ENCODE measurements around the gene APMAP.

Gene APMAP

DNA sequence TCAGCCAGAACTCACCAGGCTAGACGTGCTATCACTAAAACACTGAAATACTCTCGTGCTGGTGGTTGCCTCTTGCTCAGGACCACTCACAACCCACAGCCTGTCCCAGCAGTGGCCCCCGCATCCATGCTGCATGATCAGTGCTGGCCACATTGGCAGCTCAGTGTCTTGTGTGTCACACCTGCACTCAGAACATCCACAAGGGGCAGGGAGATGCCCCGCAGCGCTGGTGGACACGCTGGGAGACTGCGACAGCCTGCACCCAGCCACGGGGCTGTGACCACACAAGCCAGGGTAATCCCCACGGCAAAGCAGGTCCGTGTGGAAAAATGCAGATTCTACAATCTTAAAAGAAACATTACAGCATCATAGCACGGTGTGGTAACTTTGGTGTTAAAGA, 23.9 kb upstream of the APMAP start:
- Histone ChIP-seq H3K9me3 (ENCODE audit: control insufficient read depth in 2 of 2, low read length in 2 of 2) (no peaks in the 10 kb centered on the region), H3K4me1 (ENCODE audit: control insufficient read depth in 2 of 2, insufficient read depth in 2 of 2, low read length in 2 of 2) (peaks cover 11% of the 10 kb centered on the region in 2 donors), H3K27me3 (ENCODE audit: control insufficient read depth in 2 of 2, insufficient read depth in 2 of 2, low read length in 2 of 2) (no peaks in the 10 kb centered on the region), H3K4me3 (ENCODE audit: low read length in 2 of 2) (no peak overlapping the region), H3K36me3 (ENCODE audit: control insufficient read depth in 2 of 2, insufficient read depth in 2 of 2, low read length in 2 of 2) (peaks cover 35 to 61% of the 10 kb centered on the region in 2 donors), H3K9ac (ENCODE audit: low read depth in 1 of 2, low read length in 2 of 2) (no peak overlapping the region), H3K27ac (ENCODE audit: low read depth in 2 of 2, low read length in 2 of 2) (peak overlapping the region in 1 of 2 donors; percentile 33)

DNA sequence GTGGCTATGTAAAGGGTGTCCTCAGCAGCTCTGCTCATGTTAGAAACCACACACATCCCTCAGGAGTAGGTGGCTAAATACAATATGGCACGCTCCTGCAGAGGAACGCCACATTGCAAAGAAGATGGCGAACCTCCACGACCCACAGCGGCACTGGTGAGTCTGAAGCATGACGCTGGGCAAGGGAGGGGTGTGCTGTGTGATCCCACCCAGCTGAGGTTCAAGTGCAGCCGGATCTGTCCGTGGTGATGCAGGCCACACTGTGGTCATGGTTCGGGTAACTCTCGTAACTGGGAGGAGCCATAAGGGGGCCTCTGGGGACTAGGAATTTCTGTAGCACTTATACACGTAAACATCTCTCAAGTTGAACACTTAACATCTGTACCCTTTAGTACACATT, 23.4 kb upstream of the APMAP start:
- H3K4me3 ChIP-seq (ENCODE audit: low read length in 2 of 2) = no peak overlapping the region
- H3K27me3 ChIP-seq (ENCODE audit: control insufficient read depth in 2 of 2, insufficient read depth in 2 of 2, low read length in 2 of 2) = no peaks in the 10 kb centered on the region
- no peak overlapping the region for H3K9ac ChIP-seq (ENCODE audit: low read depth in 1 of 2, low read length in 2 of 2)
- H3K4me1 ChIP-seq (ENCODE audit: control insufficient read depth in 2 of 2, insufficient read depth in 2 of 2, low read length in 2 of 2) = peaks cover 11% of the 10 kb centered on the region in 2 donors
- peak overlapping the region in 1 of 2 donors; percentile 33 for H3K27ac ChIP-seq (ENCODE audit: low read depth in 2 of 2, low read length in 2 of 2)
- peaks cover 35 to 61% of the 10 kb centered on the region in 2 donors for H3K36me3 ChIP-seq (ENCODE audit: control insufficient read depth in 2 of 2, insufficient read depth in 2 of 2, low read length in 2 of 2)
- H3K9me3 ChIP-seq (ENCODE audit: control insufficient read depth in 2 of 2, low read length in 2 of 2) = no peaks in the 10 kb centered on the region

DNA sequence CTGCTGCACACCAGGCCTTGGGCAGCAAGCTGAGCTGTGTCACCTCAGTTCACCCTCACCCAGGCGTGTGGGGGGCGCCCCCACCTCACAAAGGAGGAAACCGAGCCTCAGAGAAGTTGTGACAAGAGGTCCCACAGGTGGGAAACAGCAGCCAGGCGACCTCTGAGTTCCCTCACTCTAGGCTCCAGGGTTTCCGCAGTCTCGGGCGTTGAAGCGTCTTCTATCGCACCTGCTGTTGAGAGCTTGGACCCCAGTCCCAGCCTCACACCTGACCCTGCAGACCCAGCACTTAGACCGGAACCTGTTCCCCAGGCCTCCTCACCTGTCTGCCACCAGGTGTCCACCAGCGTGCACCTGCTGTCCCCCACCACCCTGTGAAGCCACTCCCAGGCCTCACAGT, 22.3 kb upstream of the APMAP start:
- H3K27ac ChIP-seq (ENCODE audit: low read depth in 2 of 2, low read length in 2 of 2) = no peak overlapping the region

DNA sequence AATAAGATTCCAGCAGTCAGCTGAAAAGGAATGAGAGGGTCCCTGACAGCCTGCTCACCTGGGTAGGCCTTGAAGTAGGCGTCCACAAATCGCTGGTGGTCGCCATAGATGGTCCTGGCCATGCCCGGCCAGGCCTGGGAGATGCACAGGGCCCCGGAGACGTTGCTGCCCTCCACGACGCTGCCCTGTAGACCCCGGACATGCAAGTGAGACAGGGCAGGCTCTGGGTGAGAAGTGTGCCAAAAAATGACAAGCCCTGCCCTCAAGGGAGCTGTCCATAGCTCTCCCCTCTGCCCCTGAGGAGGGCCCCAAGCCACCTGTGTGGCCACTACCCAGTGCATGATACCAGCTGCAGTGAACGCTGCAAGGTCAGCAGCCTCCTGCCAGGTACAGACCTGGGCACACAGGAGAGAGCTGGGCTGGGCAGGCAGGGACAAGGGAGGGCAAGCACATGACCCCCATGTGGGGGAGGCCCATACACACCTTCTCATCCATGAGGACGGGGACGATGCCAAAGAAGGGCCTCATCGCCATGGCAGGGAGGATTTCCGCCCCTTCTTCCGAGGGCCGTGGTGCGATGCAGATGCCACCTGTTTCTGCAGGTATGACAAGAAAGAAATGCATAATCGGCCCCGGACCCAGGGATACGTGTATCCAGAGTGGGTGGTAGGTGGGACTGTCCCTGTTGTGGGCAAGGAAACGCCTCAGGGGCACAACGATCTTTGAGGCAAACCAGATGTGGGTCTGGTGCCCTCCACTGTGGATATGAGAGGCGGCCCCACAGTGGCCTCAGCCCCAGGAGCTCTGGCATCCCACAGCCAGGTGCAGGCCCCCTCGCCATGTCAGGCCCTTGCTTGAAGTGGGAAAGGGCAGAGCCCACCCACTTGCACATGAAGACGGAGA, 21.2 kb upstream of the APMAP start:
- Histone ChIP-seq H3K9me3 (ENCODE audit: control insufficient read depth in 2 of 2, low read length in 2 of 2) (no peaks in the 10 kb centered on the region), H3K27me3 (ENCODE audit: control insufficient read depth in 2 of 2, insufficient read depth in 2 of 2, low read length in 2 of 2) (no peaks in the 10 kb centered on the region), H3K36me3 (ENCODE audit: control insufficient read depth in 2 of 2, insufficient read depth in 2 of 2, low read length in 2 of 2) (peaks cover 37 to 68% of the 10 kb centered on the region in 2 donors), H3K9ac (ENCODE audit: low read depth in 1 of 2, low read length in 2 of 2) (no peak overlapping the region), H3K27ac (ENCODE audit: low read depth in 2 of 2, low read length in 2 of 2) (no peak overlapping the region), H3K4me1 (ENCODE audit: control insufficient read depth in 2 of 2, insufficient read depth in 2 of 2, low read length in 2 of 2) (peaks cover 11% of the 10 kb centered on the region in 2 donors), H3K4me3 (ENCODE audit: low read length in 2 of 2) (no peak overlapping the region)

More for the DNA sequence above, 22.3 kb upstream of the APMAP start:
- Histone ChIP-seq H3K27me3 (ENCODE audit: control insufficient read depth in 2 of 2, insufficient read depth in 2 of 2, low read length in 2 of 2) (no peaks in the 10 kb centered on the region), H3K4me1 (ENCODE audit: control insufficient read depth in 2 of 2, insufficient read depth in 2 of 2, low read length in 2 of 2) (peaks cover 11% of the 10 kb centered on the region in 2 donors), H3K36me3 (ENCODE audit: control insufficient read depth in 2 of 2, insufficient read depth in 2 of 2, low read length in 2 of 2) (peaks cover 33 to 65% of the 10 kb centered on the region in 2 donors), H3K9me3 (ENCODE audit: control insufficient read depth in 2 of 2, low read length in 2 of 2) (no peaks in the 10 kb centered on the region), H3K4me3 (ENCODE audit: low read length in 2 of 2) (no peak overlapping the region), H3K9ac (ENCODE audit: low read depth in 1 of 2, low read length in 2 of 2) (no peak overlapping the region)

DNA sequence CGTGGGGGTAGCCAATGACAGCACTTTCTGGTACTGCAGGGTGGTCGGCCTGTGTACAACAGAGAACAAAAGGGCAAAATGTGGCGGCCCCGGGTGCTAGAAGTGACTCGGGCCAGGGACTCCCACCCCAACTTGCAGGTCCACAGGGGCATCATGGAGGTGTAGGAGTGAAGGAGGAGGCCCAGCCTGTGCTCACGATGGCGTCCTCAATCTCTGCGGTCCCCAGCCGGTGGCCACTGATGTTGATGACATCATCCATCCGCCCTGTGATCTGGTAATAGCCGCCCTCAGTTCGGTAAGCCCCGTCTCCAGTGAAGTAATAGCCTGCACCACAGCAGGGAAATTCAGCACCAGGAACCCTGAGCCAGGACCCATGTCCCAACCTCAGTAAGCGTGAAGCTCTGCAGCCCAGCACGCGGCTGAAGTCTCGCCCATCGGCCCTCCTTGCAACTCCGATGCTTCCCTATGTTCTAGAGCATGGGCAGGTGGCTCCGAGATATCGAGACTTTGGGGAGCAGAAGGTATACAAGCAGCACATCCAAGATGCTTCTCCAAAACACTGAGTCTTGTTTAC, 20.2 kb upstream of the APMAP start:
- H3K36me3 ChIP-seq (ENCODE audit: control insufficient read depth in 2 of 2, insufficient read depth in 2 of 2, low read length in 2 of 2) = peaks cover 47 to 73% of the 10 kb centered on the region in 2 donors
- no peaks in the 10 kb centered on the region for H3K27me3 ChIP-seq (ENCODE audit: control insufficient read depth in 2 of 2, insufficient read depth in 2 of 2, low read length in 2 of 2)
- H3K9ac ChIP-seq (ENCODE audit: low read depth in 1 of 2, low read length in 2 of 2) = no peak overlapping the region
- H3K4me1 ChIP-seq (ENCODE audit: control insufficient read depth in 2 of 2, insufficient read depth in 2 of 2, low read length in 2 of 2) = peaks cover 8 to 9% of the 10 kb centered on the region in 2 donors
- H3K4me3 ChIP-seq (ENCODE audit: low read length in 2 of 2) = no peak overlapping the region
- H3K27ac ChIP-seq (ENCODE audit: low read depth in 2 of 2, low read length in 2 of 2) = no peak overlapping the region
- no peaks in the 10 kb centered on the region for H3K9me3 ChIP-seq (ENCODE audit: control insufficient read depth in 2 of 2, low read length in 2 of 2)

DNA sequence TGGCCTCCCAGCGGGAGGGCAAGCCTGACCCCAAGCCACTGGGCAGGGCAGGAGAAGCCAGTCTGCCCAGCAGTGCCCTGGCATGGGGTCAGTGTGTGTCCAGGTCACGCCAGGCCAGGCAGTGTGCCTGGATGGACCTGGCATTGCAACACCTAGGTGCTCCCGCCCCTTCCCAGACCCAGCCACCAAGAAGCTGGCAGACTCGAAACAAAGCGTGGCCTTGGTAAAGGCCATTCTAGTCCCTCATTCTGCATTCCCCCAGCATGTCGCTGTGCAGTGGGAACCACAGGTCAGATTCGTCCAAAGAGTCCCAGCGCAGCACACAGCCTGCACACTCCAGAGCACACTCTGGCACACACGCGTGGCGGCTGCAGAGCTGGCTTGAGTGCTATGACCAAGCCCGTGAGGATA, 19.3 kb upstream of the APMAP start:
- no peak overlapping the region for H3K27ac ChIP-seq (ENCODE audit: low read depth in 2 of 2, low read length in 2 of 2)
- no peaks in the 10 kb centered on the region for H3K27me3 ChIP-seq (ENCODE audit: control insufficient read depth in 2 of 2, insufficient read depth in 2 of 2, low read length in 2 of 2)
- peaks cover 0 to 4% of the 10 kb centered on the region in 2 donors for H3K4me1 ChIP-seq (ENCODE audit: control insufficient read depth in 2 of 2, insufficient read depth in 2 of 2, low read length in 2 of 2)
- H3K9me3 ChIP-seq (ENCODE audit: control insufficient read depth in 2 of 2, low read length in 2 of 2) = no peaks in the 10 kb centered on the region
- no peak overlapping the region for H3K9ac ChIP-seq (ENCODE audit: low read depth in 1 of 2, low read length in 2 of 2)
- H3K4me3 ChIP-seq (ENCODE audit: low read length in 2 of 2) = no peak overlapping the region
- H3K36me3 ChIP-seq (ENCODE audit: control insufficient read depth in 2 of 2, insufficient read depth in 2 of 2, low read length in 2 of 2) = peaks cover 56 to 81% of the 10 kb centered on the region in 2 donors

DNA sequence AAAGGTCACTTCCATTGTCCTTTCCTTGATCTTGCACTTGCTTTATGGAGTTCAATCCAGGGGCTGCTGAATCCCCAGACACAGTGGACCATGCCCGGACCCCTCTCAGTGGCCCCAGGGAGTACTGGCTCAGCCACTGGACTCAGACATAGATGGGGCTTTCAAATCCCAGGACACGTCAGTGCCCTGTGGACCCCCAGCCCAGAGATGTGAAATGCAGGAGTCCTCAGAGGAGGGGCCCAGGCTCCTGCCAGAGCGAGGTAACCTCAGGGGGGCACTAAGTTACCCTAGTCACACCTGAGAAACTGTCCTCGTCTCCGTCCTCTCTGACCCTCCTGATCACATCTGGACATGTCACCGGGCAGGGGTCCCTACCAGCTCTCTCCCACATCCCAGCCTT, 18.7 kb upstream of the APMAP start:
- Histone ChIP-seq H3K27me3 (ENCODE audit: control insufficient read depth in 2 of 2, insufficient read depth in 2 of 2, low read length in 2 of 2) (no peaks in the 10 kb centered on the region), H3K4me1 (ENCODE audit: control insufficient read depth in 2 of 2, insufficient read depth in 2 of 2, low read length in 2 of 2) (peaks cover 0 to 1% of the 10 kb centered on the region in 2 donors), H3K9me3 (ENCODE audit: control insufficient read depth in 2 of 2, low read length in 2 of 2) (no peaks in the 10 kb centered on the region), H3K9ac (ENCODE audit: low read depth in 1 of 2, low read length in 2 of 2) (no peak overlapping the region), H3K27ac (ENCODE audit: low read depth in 2 of 2, low read length in 2 of 2) (no peak overlapping the region), H3K36me3 (ENCODE audit: control insufficient read depth in 2 of 2, insufficient read depth in 2 of 2, low read length in 2 of 2) (peaks cover 60 to 82% of the 10 kb centered on the region in 2 donors), H3K4me3 (ENCODE audit: low read length in 2 of 2) (no peak overlapping the region)

DNA sequence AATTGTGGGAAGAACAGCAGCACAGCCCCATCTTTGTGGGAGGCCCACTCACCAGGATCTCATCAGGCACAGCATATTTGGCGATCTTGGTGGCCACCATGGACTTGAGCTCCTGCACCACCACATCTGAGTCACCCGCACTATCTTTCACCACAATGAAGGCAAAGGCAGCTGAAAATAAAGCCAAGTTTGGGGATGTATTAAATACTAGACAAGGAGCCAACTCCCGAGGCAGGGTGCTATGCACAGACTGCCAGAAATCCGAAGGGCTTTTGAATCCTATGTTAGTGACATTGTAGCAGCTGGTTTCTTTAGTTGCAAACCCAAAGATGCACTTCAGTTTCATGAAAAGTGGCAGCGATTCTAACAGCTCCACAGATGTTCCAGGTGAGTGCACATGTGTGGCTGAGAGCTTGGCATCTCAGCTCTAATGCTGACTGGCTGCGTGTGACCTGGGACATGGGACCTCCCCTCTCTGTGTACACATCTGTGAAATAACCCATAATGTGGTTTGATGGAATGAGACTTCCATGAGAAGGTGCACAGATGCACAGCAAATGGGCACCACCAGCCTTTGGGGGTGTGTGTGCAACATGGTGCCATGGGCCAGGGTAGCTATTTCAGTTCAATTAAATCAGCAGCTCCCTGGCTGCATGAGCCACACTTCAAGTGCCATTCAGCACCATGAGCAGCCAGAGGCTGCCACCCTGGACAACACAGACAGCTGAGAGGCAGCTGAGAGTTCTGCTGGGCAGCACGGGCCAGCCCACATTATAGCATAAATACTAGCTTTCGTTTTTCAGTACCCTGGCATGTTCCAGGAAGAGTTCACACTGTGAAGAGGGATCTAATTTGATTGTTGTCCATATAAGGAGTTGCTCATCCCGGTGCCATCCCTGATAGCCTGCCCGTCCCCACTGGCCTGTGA, 16.9 kb upstream of the APMAP start:
- no peak overlapping the region for H3K9ac ChIP-seq (ENCODE audit: low read depth in 1 of 2, low read length in 2 of 2)
- no peak overlapping the region for H3K4me3 ChIP-seq (ENCODE audit: low read length in 2 of 2)

GRCh38 chr20:25008388-25009217, 16.1 kb upstream of the APMAP start:
- H3K36me3 ChIP-seq (ENCODE audit: control insufficient read depth in 2 of 2, insufficient read depth in 2 of 2, low read length in 2 of 2) = peaks cover 55 to 74% of the 10 kb centered on the region in 2 donors
- H3K27me3 ChIP-seq (ENCODE audit: control insufficient read depth in 2 of 2, insufficient read depth in 2 of 2, low read length in 2 of 2) = no peaks in the 10 kb centered on the region
- no peak overlapping the region for H3K9ac ChIP-seq (ENCODE audit: low read depth in 1 of 2, low read length in 2 of 2)
- H3K9me3 ChIP-seq (ENCODE audit: control insufficient read depth in 2 of 2, low read length in 2 of 2) = no peaks in the 10 kb centered on the region
- H3K4me3 ChIP-seq (ENCODE audit: low read length in 2 of 2) = no peak overlapping the region
- no peak overlapping the region for H3K27ac ChIP-seq (ENCODE audit: low read depth in 2 of 2, low read length in 2 of 2)
- H3K4me1 ChIP-seq (ENCODE audit: control insufficient read depth in 2 of 2, insufficient read depth in 2 of 2, low read length in 2 of 2) = no peaks in the 10 kb centered on the region

More for the DNA sequence above, 16.9 kb upstream of the APMAP start:
- H3K36me3 ChIP-seq (ENCODE audit: control insufficient read depth in 2 of 2, insufficient read depth in 2 of 2, low read length in 2 of 2) = peaks cover 61 to 81% of the 10 kb centered on the region in 2 donors
- H3K27ac ChIP-seq (ENCODE audit: low read depth in 2 of 2, low read length in 2 of 2) = no peak overlapping the region
- H3K27me3 ChIP-seq (ENCODE audit: control insufficient read depth in 2 of 2, insufficient read depth in 2 of 2, low read length in 2 of 2) = no peaks in the 10 kb centered on the region
- no peaks in the 10 kb centered on the region for H3K4me1 ChIP-seq (ENCODE audit: control insufficient read depth in 2 of 2, insufficient read depth in 2 of 2, low read length in 2 of 2)
- H3K9me3 ChIP-seq (ENCODE audit: control insufficient read depth in 2 of 2, low read length in 2 of 2) = no peaks in the 10 kb centered on the region
